ENCODE data around the gene TENM4.

The TENM4 gene

GRCh38 chr11:78722786-78723185 lies 718.0 kb downstream of the TENM4 start:
- DNase-seq, result no peak

- DNase-seq, result no peak
Measured at GRCh38 chr11:78720281-78720989, 720.4 kb downstream of the TENM4 start.

- no peak for DNase-seq
Measured at GRCh38 chr11:78717041-78717440, 723.8 kb downstream of the TENM4 start.

- DNase-seq, result peak in 1 of 2 donors; percentile 30
Measured at GRCh38 chr11:78715639-78716311, 725.1 kb downstream of the TENM4 start.

GRCh38 chr11:78714539-78714938 lies 726.3 kb downstream of the TENM4 start:
- no peak for DNase-seq

- DNase-seq, result no peak
Measured at GRCh38 chr11:78711735-78712134, 729.1 kb downstream of the TENM4 start.

GRCh38 chr11:78710417-78710816 lies 730.4 kb downstream of the TENM4 start:
- DNase-seq, result no peak

GRCh38 chr11:78708388-78708787 lies 732.4 kb downstream of the TENM4 start:
- no peak for DNase-seq

GRCh38 chr11:78706551-78706950 lies 734.3 kb downstream of the TENM4 start:
- DNase-seq, result no peak

GRCh38 chr11:78704811-78705210 lies 736.0 kb downstream of the TENM4 start:
- no peak for DNase-seq

- no peak for DNase-seq
Measured at GRCh38 chr11:78699609-78700135, 741.2 kb downstream of the TENM4 start.

GRCh38 chr11:78698612-78699011 lies 742.2 kb downstream of the TENM4 start:
- no peak for DNase-seq

GRCh38 chr11:78696177-78696576 lies 744.7 kb downstream of the TENM4 start:
- DNase-seq, result no peak

- no peak for DNase-seq
Measured at GRCh38 chr11:78694152-78694551, 746.7 kb downstream of the TENM4 start.

GRCh38 chr11:78691215-78691614 lies 749.6 kb downstream of the TENM4 start:
- no peak for DNase-seq

- DNase-seq, result no peak
Measured at GRCh38 chr11:78690352-78690987, 750.4 kb downstream of the TENM4 start.

- no peak for DNase-seq
Measured at GRCh38 chr11:78689585-78690153, 751.2 kb downstream of the TENM4 start.

- DNase-seq, result no peak
Measured at GRCh38 chr11:78689101-78689500, 751.7 kb downstream of the TENM4 start.

GRCh38 chr11:78688460-78688859 lies 752.4 kb downstream of the TENM4 start:
- DNase-seq, result no peak

GRCh38 chr11:78685156-78685555 lies 755.7 kb downstream of the TENM4 start:
- DNase-seq, result no peak

GRCh38 chr11:78684377-78684776 lies 756.5 kb downstream of the TENM4 start:
- no peak for DNase-seq

- no peak for DNase-seq
Measured at GRCh38 chr11:78683774-78684173, 757.1 kb downstream of the TENM4 start.

- DNase-seq, result no peak
Measured at GRCh38 chr11:78676026-78676557, 764.7 kb downstream of the TENM4 start.
